DMS 273 (cell line): ENCODE results near the gene KIAA0753.
A peak's percentile ranks its signal among the peaks of the same experiment; 100 is the strongest.

ENCODE experiments used
- DNase-seq: peaks from one replicate; lab custom pipeline; 2025; ENCODE audit not compliant: unreplicated experiment; lab: John Stamatoyannopoulos, UW

KIAA0753 gene

DNA sequence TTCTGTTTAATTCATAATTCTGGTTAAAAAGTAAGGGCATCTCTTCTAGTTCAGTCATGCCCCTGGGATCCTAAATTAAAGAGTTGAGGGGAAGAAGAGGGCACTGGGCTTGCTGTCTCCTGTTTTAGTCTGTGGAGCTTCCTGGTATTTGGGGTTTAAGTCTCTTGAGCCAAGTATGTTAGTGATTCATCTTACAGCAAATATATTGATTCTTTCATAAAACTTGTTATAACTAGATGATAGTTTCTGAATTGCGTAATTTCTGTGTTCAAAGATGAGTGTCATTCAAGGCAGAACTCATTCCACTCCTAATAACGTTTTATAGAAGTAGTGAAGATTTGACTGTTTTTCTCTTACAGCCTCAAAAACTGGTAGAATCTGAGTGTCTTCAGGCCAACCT is 2.1 kb upstream of the KIAA0753 start:
- DNase-seq = no peak

DNA sequence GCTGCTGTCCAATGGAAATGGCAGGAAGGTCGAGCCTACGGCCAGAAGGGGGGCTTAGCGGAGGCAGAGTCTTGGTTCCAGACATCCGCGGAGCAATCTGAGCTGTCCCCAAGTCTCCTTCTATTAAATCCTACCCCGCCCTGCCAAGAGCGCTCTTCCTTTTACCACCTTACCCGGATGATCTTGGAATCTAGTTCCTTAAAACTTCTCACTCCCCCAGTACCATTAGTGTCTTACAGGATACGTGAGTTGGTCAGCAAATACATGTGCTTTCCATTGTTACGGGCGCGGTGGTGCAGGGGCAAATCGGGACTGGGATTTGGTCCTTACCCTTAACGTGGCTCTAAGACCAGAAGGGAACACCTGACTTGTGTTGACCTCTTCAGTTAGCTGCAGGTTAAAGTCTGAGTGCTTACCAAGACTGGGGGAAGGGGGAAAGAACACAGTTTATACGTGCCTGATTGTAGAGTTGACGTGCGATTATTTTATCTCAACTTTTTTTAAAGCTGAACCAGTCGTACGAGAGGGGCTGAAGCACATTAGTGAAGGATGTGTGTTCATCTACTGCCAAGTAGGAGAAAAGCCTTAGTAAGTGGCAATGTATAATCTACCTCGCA is 844 bp upstream of the KIAA0753 start:
- peak; percentile 73 for DNase-seq

DNA sequence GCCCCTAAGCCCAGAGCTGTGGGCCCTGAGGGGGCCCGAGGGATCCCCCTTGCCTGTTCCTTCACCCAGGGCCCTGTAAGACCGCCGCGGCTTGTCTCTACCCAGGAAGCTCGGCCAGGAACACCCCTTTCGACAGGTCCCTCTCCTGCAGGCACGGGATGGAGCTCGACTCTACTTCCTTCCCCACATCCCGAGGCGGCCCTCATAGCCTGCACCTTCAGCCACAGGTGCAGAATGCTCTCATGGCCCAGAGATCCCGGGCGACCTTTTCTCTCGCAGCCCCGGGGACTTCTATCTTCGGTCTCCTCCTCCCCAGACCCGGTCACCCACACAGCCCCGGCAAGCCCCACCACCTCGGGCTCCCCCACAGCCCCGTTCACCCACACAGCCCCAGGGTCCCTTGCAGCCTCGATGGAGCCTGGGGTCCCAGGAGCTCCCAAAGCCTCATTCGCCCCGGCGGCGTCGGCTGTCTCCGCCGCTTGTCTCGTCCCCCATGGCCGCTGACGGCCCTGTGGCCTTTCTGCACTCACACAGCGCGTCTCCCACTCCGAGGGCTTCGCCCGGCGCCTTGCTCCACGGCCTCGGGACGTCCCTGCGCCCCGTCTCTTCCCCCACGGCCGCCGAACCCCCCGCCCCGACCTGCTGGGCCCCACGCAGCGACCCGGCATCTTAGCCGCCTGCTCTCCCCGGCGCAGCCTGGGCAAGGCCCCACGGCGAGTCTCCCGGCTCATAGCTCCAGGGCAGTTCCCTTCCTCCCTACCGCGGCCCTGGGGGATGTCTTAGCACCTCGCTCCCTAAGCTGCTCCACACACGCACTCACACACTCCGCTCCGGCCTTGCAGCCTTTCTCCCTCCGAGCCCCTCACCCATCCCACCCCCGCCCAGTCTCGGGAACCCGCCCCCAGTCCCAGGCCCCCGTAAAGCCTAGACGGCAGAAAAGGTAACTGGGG is 650 bp downstream of the KIAA0753 start:
- DNase-seq = peak; percentile 55

DNA sequence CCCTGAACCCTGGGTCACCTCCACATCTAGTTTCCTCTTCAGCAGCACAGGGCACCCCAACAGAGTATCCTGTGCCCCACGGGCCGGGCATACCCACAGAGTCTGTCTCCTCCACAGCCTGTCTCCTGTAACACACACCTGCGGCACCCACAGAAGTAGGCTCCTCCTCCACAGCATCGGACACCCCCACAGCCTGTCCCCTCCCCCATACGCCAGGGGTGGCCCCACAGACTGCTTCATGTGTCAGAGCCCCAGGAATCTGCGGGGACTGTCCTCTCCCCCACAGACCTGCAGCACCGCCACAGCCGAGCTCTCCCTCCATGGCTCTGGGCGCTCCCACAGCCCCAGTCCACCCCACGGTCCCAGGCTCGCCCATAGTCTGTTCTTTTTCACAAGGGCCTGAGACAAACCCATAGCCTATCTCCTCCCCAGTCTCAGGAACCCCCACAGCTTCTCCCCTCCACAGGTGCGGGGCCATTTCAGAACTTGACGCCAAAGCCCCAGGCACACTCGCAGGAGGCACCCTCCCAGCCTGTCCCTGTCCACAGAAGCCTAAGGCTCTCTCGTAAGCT is 1.4 kb downstream of the KIAA0753 start:
- DNase-seq = no peak

DNA sequence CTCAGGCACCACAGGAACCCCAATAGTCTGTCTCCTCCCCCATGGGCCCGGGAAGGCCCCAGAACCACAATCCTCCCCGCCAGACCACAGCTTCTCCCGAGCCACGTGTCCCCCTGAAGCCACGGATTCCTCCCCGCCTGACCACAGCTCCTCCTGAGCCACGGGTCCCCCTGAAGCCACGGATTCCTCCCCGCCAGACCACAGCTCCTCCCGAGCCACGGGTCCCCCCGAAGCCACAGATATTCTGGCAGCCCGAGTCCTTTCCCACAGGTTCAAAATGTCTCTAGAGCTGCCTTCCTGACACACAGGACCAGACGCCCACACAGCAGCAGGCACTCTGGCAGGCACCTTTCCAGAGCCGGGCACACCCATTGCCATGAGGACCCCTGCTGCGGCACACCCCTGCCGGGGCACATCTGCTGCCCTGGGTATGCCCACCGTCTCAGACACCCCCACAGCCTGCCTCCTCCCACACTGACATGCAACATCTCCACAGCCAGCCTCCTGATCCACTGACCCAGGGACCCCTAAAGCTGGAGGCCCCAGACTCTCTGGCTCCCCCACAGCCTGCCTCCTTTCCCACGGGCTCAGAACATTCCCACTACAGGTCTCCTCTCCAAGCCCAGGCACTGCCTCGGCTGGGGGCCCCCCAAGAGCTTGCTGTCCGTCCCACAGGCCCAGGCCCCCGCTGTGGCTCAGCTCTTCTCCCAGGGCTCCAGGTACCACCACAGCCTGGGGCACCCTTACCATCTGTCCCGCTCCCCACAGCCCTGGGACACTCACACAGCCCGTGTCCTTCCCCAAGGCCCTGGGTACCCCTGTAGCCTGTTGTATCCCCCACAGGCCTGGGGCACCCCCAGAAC is 2.2 kb downstream of the KIAA0753 start:
- DNase-seq = peak; percentile 8

DNA sequence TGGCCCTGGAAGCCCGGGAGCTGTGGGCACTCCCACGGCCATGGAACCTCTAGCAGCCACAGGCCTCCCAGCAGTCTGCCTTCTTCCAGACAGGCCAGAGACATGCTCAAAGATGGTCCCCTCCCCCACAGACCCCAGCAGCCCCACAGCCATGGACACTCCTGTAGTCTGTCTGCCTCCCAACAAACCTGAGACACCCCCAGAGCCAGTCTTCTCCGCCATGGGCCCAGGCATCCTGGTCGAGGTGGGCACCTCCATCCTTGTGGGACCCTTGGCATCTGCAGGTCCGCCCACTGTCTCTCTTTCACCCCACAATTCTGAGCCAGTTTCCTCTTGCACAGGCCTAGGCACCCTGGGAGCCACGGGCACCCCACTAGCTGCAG is 3.1 kb downstream of the KIAA0753 start:
- DNase-seq = no peak

GRCh38 chr17:6636616-6637457 is 3.7 kb downstream of the KIAA0753 start:
- no peak for DNase-seq

DNA sequence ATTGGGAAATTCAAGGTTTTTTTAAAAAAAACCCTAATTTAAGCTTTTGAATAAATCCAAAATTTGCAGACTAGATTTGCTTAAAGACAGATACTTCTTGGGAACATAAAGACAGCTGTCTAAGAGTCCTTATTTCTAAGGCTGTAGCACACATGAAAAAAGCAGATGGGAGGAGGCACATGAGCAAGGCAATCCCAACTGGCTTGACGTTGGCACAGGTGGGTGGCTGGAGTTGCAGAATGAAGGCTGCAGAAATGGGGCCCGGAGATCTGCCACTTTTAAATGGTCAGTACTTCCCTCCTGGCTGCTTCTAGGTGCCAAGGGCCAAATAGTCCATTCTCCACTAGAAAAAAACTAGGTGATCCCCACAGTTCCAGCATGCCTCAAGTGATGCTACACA is 4.4 kb downstream of the KIAA0753 start:
- no peak for DNase-seq

DNA sequence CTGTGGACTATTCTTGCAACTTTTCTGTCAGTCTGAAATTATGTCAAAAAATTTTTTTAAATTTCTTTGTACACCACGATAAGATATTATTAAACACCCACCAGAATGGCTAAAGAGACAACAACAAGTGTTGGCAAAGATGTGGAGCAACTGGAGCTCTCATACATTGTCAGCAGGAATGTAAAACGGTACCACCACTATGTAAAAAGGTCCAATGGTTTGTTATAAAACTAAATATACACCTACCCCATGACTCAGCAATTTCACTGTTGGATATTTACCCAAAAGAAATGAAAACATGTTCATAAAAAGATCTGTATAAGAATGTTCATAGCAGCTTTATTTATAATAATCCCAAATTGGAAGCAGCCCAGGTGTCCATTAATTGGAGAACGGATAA is 7.2 kb downstream of the KIAA0753 start:
- DNase-seq = no peak

GRCh38 chr17:6632530-6632929 is 8.0 kb downstream of the KIAA0753 start:
- DNase-seq = no peak

- DNase-seq = no peak
Measured at GRCh38 chr17:6630390-6630789, 10.1 kb downstream of the KIAA0753 start.

GRCh38 chr17:6627019-6627418 is 13.5 kb downstream of the KIAA0753 start:
- no peak for DNase-seq

- DNase-seq = no peak
Measured at GRCh38 chr17:6626616-6627015, 13.9 kb downstream of the KIAA0753 start.

GRCh38 chr17:6623941-6624340 is 16.6 kb downstream of the KIAA0753 start:
- DNase-seq = no peak

DNA sequence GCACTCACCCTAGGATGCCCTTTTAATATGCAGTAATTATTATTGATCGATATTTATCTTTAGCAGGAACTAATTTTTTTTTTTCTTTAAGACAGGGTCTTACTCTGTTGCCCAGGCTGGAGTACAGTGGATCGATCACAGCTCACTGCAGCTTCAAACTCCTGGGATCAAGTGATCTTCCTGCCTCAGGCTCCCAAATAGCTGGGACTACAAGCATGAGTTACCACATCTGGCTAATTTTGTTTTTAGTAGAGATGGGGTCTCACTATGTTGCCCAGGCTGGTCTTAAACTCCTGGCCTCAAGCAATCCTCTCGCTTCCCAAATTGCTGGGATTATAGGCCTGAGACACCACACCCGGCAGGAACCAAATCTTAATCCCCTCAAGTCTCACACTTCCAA is 29.3 kb downstream of the KIAA0753 start:
- no peak for DNase-seq

GRCh38 chr17:6610011-6610410 is 30.5 kb downstream of the KIAA0753 start:
- no peak for DNase-seq

DNA sequence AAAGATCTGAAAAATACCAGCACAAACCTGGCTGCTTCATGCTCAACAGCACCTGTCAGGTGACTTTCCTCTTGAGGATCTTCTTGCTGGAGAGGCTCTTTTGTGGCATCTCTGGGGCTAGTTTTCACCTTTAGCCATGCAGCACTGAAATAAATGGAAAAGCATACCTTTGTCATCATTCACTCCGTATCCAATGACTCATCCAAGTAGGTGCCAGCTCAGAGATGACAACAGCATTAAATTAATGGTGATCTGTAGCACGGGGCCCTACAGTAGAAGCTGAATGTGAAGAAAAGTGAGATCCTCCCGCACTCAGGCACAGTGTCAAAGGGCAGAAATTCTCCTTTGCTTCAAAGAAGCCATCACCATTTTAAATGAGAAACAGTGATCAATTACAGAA is 32.2 kb downstream of the KIAA0753 start:
- no peak for DNase-seq

DNA sequence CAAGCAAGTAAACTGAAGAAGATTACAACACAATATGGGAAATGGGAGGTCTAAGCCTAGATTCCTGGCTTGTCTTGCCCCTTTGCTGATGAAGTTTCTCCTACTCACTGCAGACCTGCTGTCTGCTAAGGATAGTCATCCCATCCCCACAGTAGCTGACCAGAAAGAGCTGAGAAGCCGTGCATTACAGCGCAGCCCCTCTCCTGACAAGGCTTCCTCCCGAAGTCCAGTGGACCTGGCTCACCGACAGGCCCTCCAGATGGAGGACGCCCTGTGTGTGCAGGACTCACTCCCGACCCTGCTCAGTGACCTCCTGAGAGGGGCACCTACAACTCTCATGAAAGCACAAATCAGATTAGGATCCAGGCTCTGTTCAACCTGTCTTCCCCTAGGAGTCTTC is 35.4 kb downstream of the KIAA0753 start:
- no peak for DNase-seq

- DNase-seq = peak; percentile 11
Measured at GRCh38 chr17:6603744-6604325, 36.7 kb downstream of the KIAA0753 start.

- DNase-seq = no peak
Measured at GRCh38 chr17:6602141-6602540, 38.4 kb downstream of the KIAA0753 start.
